Esophagus squamous epithelium (tissue), 4 donors: ENCODE measurements around the gene UBE2D2.
"Not testable (repeated sequence)": the region's sequence is repeated elsewhere in the genome, so short reads cannot be mapped to it uniquely, and the experiment has no call there.

Experiments
- CTCF ChIP-seq, 6 experiments: fragments of 450-650 bp in 4 of 6; fragments of 200-600 bp in 2 of 6; sonication (generic) in 2 of 6; IDR thresholded peaks; one replicate each; pipeline ENCODE4 v1.5.1; 2016 to 2019; ENCODE audit warnings: antibody characterized with exemption in 6 of 6, mild to moderate bottlenecking in 4 of 6, moderate library complexity in 4 of 6
- POLR2A ChIP-seq, 4 donors: fragments of 450-650 bp; IDR thresholded peaks; one replicate each; pipeline ENCODE4 v1.6.1; 2017; ENCODE audit warnings: antibody characterized with exemption in 4 of 4, mild to moderate bottlenecking in 4 of 4, moderate library complexity in 3 of 4

GRCh38 chr5:139593076-139593475 lies 31.9 kb downstream of the UBE2D2 start:
- TF ChIP-seq POLR2A, CTCF (IDR thresholded peaks at IDR 0.05): not testable (repeated sequence)
